ENCODE data around the gene SMAP2. TPM values are rescaled to one million over a fixed set of nuclear protein-coding genes. Genes with fewer than 3 reads are reported as not detected.
A peak's percentile ranks its signal among the peaks of the same experiment; 100 is the strongest.

Gene SMAP2
- total RNA-seq, 1 donor from 2014 or later, result 16.3 TPM

- no peak for DNase-seq (ENCODE audit: missing footprints)
- ATAC-seq, result no peak
- intact Hi-C loops (cut with DNase I), result loop anchor here (2.0 to 10.0 kb wide), 3 partner anchors 69 to 321 kb away; no protein-coding TSS in a partner anchor
Measured at GRCh38 chr1:40405812-40406211, 32.3 kb downstream of the SMAP2 start.

- intact Hi-C loops (cut with DNase I), result loop anchor here (5.0 to 10.0 kb wide), 2 partner anchors 70 to 323 kb away; no protein-coding TSS in a partner anchor
- no peak for DNase-seq (ENCODE audit: missing footprints)
- no peak for ATAC-seq
Measured at GRCh38 chr1:40407453-40407852, 33.9 kb downstream of the SMAP2 start.

- ATAC-seq (no peak), DNase-seq (ENCODE audit: missing footprints) (no peak)
- intact Hi-C loops (cut with DNase I), result loop anchor here (5.0 to 10.0 kb wide), 2 partner anchors 72 to 325 kb away; no protein-coding TSS in a partner anchor
Measured at GRCh38 chr1:40409467-40409866, 35.9 kb downstream of the SMAP2 start.

- intact Hi-C loops (cut with DNase I), result no loop called here
- DNase-seq (ENCODE audit: missing footprints) (no peak), ATAC-seq (no peak)
Measured at GRCh38 chr1:40411294-40411693, 37.8 kb downstream of the SMAP2 start.

GRCh38 chr1:40411843-40412242 is 38.3 kb downstream of the SMAP2 start:
- ATAC-seq, result no peak
- no peak for DNase-seq (ENCODE audit: missing footprints)
- intact Hi-C loops (cut with DNase I), result no loop called here

GRCh38 chr1:40413527-40414252 is 40.2 kb downstream of the SMAP2 start:
- intact Hi-C loops (cut with DNase I), result no loop called here
- ATAC-seq (no peak), DNase-seq (ENCODE audit: missing footprints) (no peak)

GRCh38 chr1:40414331-40414730 is 40.8 kb downstream of the SMAP2 start:
- intact Hi-C loops (cut with DNase I), result no loop called here
- no peak for ATAC-seq

GRCh38 chr1:40416709-40417108 is 43.2 kb downstream of the SMAP2 start:
- intact Hi-C loops (cut with DNase I), result no loop called here
- DNase-seq (ENCODE audit: missing footprints), result no peak
- ATAC-seq, result no peak

More at GRCh38 chr1:40414331-40414730, 40.8 kb downstream of the SMAP2 start:
- no peak for DNase-seq (ENCODE audit: missing footprints)

GRCh38 chr1:40421431-40422384 is 48.2 kb downstream of the SMAP2 start:
- intact Hi-C loops (cut with DNase I), result no loop called here
- ATAC-seq, result no peak

GRCh38 chr1:40422630-40423263 is 49.2 kb downstream of the SMAP2 start:
- intact Hi-C loops (cut with DNase I), result no loop called here
- DNase-seq (ENCODE audit: missing footprints) (no peak), ATAC-seq (no peak)

More at GRCh38 chr1:40421431-40422384, 48.2 kb downstream of the SMAP2 start:
- no peak for DNase-seq (ENCODE audit: missing footprints)

- peak; percentile 30 for ATAC-seq
Measured at GRCh38 chr1:40423264-40423642, 49.7 kb downstream of the SMAP2 start.

GRCh38 chr1:40423951-40424618 is 50.6 kb downstream of the SMAP2 start:
- ATAC-seq, result peak; percentile 80
- intact Hi-C loops (cut with DNase I), result no loop called here
- peak; percentile 69 for DNase-seq (ENCODE audit: missing footprints)

More at GRCh38 chr1:40423264-40423642, 49.7 kb downstream of the SMAP2 start:
- intact Hi-C loops (cut with DNase I), result no loop called here
- DNase-seq (ENCODE audit: missing footprints), result no peak

GRCh38 chr1:40425198-40425597 is 51.7 kb downstream of the SMAP2 start:
- no peak for DNase-seq (ENCODE audit: missing footprints)
- intact Hi-C loops (cut with DNase I), result no loop called here
- no peak for ATAC-seq

GRCh38 chr1:40431385-40431784 is 57.9 kb downstream of the SMAP2 start:
- ATAC-seq (no peak), DNase-seq (ENCODE audit: missing footprints) (no peak)
- intact Hi-C loops (cut with DNase I), result no loop called here

GRCh38 chr1:40432644-40433390 is 59.3 kb downstream of the SMAP2 start:
- intact Hi-C loops (cut with DNase I), result no loop called here
- ATAC-seq, result no peak
- no peak for DNase-seq (ENCODE audit: missing footprints)

GRCh38 chr1:40435471-40435870 is 61.9 kb downstream of the SMAP2 start:
- no peak for DNase-seq (ENCODE audit: missing footprints)
- intact Hi-C loops (cut with DNase I), result no loop called here
- ATAC-seq, result no peak

GRCh38 chr1:40435876-40436275 is 62.3 kb downstream of the SMAP2 start:
- DNase-seq (ENCODE audit: missing footprints) (no peak), ATAC-seq (no peak)
- intact Hi-C loops (cut with DNase I), result no loop called here

All from Right ventricle myocardium inferior (tissue), 1 donor.